ENCODE data around the gene HOXB1.
"Not testable (repeated sequence)": the region's sequence is repeated elsewhere in the genome, so short reads cannot be mapped to it uniquely, and the experiment has no call there.

The HOXB1 gene

DNA sequence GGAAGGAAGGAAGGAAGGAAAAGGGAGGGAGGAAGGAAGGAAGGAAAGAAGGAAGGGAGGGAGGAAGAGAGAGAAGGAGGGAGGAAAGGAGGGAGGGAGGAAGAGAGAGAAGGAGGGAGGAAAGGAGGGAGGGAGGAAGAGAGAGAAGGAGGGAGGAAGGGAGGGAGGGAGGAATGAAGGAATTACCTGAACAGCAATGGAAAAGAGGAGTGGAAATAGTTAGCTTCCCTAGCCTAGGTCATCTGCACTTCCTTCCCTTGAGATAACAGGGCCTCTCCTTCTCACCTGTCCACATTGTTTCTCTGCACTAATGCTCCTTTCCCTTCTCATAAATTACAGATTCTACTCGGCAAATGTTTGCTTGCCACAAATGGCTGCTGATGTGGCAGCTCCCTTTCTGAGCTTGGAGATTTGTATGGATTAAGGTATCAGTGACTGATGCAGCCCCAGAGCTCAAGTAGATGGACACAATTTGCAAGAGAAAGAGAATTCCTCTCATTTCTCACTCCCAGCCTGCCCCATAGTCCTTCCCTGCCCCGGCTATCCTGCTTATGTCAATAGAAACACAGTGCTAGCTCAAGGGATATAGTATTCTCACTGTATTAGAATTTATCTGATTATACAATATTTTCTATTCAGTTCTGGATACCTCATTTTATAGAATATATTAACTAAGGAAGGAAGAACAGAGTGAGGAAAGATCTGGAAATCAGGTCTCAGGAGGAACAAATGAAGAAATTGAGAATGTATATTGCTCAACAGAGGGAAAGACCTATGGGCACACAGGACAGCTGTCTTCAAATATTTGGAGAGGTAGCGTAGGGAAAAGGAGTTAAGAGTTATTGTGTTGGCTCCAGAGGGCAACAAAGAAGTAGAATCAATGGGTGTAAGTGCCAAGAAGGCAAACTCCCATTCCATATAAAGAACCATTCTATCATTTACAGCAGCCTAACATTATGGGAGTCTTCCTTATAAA, 14.6 kb downstream of the HOXB1 start:
- DNase-seq: no peak

DNA sequence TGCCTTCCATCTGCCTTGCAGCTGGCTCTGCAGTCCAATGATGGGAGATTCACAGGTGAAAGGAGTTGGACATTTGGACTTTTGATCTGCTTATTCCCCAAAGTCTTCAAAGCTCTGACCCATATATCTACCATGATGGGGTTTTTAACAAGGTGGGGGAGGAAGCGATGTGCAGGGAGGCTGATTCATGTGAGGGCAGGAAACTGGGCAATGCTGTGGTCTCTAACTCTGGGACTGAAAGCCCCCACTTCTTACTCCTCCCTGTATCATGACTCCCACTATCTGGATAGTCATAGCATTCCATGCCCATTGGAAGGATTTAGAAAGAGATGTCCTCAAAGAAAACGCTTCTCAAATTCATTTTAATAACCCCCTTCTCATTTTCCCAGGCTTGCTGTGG, 16.3 kb downstream of the HOXB1 start:
- no peak for DNase-seq

DNA sequence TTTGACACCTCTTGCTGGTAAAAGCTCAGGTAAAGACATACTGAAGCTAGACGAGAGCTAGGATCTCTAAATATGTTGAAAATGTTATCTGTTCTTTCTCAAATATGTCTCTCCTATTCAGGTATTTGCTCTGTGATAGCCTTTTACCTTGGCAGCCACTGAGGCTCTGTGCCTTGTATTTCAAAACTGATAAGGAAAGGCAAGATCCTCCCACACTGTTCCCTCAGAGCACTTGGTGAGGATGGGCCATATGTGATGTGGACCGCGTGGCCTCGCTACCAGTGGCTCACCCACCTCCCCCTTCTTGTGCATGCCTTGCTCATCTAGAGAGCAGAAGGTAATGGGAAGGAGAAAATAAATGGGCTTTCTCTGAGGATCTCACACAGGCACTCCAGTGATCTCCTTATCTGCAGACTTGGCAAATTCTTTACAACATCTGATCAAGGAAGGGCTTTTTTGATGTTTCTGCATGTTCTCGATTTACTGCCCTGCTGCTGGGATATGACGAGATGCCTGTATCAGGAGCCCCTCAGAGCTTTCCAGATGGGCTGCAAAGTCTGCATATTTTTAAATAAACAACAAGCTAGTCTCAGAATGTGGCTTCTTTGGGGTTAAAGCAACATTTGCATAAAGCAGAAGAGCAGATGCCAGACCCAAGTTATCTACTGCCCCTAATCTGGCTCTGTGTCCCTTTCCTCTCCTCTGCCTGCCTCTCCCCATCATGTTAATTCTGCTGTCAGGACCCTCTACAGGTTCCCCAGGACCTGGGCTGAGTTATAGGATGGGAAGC, 16.9 kb downstream of the HOXB1 start:
- DNase-seq: no peak

DNA sequence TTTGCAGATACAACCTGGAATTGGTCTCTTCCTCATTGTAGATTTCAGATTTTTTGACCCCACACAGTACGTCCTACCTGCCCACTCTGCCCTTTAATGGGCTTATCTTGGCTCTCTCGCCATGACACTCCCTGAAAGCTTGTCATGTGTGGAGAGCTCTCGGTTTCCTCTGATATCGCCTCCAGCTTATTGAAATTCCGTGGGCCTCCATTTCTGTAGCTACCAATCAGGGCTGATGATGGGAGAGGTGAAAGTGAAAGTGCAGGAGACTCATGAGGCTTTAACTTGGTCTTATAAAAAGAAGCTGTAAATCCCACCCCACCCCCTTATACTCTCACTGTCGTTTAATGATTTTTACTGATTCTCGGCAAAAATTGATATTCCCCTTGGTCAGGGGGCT, 17.7 kb downstream of the HOXB1 start:
- DNase-seq: no peak

DNA sequence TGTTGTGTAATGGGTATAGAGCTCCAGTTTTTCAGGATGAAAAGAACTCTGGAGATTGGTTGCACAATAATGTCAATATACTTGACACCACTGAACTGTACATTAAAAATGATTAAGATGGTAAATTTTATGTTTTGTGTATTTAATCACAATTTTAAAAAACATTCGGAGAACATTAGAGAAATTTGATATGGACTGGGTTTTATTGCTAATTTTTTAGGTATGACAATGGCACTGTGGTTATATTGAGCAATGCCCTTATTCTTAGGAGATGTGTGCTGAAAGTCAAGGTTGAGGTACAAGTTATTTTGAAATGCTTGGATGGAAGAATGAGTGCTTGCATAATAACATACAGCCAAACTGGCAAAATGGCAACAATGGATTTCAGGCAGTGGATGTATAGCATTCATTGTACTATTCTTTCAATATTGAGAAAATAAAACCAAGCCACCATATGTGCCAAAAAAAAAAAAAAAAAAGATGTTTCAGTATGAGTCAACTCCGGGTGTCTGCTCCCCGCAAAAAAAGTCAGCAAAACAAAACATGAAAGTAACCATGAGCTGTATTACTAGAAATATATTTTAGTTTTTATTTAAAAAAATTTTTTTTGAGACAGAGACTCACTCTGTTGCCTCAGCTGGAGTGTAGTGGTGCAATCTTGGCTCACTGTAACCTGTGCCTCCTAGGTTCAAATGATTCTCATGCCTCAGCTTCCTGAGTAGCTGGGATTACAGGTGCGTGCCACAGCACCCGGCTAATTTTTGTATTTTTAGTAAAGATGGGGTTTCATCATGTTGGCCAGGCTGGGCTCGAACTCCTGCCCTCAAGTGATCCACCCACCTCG, 19.8 kb downstream of the HOXB1 start:
- no peak for DNase-seq

DNA sequence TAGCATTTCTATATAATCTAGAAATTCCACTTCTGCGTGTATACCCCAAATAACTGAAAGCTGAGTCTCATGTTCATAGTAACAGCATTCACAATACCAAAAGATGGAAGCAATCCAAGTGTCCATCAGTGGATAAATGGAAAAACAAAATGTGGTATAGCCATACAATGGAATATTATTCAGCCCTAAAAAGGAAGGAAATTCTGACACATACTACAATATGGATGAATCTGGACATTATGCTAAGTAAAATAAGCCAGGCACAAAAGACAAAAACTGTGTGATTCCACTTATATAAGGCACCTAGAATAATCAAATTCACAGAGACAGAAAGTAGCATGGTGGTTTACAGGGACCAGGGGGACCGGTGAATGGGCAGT, 20.4 kb downstream of the HOXB1 start:
- DNase-seq: no peak

DNA sequence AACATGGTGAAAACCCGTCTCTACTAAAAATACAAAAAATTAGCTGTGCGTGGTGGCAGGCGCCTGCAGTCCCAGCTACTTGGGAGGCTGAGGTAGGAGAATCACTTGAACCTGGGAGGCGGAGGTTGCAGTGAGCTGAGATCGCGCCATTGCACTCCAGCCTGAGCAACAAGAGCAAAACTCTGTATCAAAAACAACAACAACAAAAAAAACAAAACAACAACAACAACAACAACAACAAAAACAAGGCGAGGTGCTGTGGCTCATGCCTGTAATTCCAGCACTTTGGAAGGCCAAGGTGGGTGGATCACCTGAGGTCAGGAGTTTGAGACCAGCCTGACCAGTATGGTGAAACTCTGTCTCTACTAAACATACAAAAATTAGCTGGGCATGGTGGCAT, 21.1 kb downstream of the HOXB1 start:
- DNase-seq: not testable (repeated sequence)

DNA sequence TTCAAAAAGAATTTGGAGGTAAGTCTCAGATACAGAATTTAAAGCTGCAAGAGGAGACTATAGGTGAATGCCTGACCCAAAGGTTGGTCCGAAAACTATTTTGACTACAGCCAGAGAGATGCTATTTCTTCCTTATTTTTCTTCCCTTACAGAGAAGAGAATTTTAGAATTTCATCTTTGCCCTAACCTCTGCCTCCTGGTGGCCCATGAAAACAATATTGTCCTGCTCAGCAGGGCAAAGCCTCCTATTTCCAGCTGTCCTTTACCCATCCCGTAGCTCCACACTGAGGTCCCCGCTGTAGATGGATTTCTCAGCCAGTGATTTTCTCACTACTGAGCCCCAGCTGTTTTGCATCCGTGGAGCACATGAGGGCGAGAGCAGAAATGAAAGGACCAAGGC, 24.6 kb downstream of the HOXB1 start:
- DNase-seq: no peak

DNA sequence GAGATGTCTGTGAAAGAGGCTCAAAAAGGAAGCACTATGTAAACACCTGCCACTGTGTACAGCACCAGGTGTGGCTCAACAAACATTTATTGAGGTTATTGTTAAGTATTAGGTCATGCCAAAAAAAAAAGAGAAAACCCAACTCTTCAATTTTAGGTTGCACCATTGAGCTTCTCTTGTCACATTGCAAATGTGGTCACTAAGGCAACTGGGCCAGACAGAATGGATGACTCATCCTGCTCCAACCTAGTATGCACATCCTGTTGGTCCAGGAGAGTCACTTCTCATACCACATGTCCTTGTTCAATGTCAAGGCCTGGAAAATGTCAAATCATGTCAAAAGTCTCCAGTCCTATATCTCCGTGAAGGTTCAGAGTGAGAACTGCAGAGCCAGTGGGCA, 25.0 kb downstream of the HOXB1 start:
- DNase-seq: peak; percentile 26

DNA sequence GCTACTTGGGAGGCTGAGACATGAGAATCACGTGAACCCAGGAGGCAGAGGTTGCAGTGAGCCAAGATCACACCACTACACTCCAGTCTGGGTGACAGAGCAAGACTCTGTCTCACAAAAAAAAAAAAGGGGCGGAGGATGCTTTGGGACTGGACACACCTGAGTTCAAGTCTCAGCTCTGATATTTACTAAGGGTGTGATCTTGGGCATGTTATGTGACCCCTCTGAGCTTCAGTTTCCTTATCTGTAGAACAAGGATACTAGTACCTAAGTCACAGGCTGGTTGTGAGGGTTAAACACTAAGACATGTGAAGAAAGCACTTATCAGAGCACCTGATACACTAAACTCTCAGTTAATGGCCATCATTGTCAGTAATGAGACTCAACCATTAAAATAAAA, 25.9 kb downstream of the HOXB1 start:
- no peak for DNase-seq

DNA sequence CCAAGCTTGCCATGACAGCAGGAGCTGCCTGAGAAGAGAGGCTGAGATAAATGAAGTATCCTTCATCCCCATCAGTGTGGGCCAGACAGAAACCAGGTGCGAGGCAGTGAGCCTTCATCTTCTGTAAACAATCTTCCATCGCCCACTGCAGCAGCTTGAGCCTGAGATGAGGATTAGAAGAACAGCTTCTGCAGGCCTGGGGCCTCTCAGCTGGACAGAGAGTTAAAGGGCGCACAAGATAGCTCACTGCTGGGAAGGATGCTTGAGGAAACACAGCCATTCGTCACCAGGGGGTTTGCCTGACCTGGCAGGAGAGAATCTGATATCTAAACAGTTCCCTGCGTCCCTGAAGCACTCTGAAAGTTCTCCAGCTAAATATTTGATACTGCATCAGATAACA, 27.1 kb downstream of the HOXB1 start:
- DNase-seq: no peak

DNA sequence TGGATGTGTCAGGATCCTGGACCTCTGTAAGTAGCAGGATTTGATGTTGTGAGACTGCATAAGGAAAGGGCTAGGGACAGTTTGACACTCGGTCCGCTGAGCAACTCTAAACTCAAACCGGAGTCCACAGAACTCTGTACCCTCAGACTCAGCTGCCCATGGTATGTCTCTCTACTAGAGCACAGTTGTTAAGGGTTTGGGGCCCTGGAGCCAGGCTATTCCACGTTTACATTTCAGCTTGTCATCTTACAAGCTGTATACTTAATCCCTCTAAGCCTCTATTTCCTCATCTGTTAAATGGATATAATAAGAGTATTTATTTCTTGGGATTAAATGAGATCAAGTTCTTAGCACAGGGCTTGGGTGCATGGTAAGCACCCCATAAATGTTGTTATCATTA, 27.9 kb downstream of the HOXB1 start:
- no peak for DNase-seq

DNA sequence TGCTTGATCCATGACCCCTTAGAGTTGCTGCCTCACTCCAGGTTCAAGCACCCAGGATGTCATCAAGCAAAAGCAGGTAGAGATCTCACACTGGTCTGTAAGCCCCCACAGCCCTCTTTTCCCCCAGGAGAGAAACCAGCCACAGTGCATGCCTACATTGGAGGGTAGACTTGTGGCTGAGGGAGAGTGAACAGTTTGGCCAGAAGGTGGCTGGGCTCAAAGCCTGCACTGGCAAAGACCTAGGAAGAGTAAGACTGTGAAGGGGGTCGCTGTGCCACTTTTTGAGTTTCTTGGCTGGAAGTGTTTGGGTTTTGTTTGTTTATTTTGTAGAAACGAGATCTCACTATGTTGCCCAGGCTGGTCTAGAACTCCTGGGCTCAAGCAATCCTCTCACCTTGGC, 28.5 kb downstream of the HOXB1 start:
- no peak for DNase-seq

DNA sequence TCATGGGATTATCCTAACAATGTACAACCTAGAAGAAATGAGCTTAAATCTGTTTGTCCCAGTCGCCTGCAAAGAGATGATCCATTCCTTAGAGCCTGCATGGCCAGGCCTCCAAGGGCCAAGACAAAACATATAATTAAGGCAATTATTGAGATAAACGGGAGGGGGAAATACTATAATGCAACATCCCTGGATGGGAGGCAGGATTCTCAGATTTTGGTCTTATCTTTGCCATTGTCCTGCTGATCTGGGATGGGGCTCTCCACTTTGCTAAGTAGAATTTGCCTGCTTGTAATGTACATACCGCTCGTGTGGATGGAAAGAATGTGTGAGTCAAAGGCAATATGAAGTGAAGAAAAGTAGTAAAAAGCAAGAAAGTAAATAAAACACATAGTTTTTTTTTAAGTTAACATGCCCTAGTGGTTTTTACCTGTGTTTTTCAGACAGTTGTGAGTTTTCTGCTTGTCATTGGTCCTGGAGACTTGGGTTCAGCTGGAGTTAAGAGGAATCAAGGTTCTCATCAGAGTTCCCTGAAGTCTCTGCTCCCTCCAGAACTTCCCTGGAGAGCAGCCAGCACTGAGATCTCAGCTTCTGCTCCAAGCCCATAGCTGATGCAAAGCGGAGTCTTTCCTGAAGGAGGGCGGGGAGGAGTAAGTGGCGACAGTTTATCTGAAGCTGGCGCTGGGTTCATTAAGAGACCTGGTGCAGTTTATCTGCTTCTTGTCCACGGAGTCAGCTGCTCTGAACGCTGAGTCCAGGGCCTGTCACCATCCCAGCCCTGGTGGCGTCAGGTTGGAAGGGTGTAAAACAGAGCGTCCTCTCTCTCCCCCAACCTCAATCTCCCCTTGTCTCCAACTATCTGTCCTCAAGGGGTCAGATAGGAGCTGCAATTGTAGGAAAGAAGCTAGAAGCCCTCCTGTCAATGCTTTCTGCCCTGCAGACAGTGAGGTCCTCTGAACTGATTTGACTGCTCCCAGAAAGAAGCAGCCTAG, 30.1 kb downstream of the HOXB1 start:
- DNase-seq: no peak

DNA sequence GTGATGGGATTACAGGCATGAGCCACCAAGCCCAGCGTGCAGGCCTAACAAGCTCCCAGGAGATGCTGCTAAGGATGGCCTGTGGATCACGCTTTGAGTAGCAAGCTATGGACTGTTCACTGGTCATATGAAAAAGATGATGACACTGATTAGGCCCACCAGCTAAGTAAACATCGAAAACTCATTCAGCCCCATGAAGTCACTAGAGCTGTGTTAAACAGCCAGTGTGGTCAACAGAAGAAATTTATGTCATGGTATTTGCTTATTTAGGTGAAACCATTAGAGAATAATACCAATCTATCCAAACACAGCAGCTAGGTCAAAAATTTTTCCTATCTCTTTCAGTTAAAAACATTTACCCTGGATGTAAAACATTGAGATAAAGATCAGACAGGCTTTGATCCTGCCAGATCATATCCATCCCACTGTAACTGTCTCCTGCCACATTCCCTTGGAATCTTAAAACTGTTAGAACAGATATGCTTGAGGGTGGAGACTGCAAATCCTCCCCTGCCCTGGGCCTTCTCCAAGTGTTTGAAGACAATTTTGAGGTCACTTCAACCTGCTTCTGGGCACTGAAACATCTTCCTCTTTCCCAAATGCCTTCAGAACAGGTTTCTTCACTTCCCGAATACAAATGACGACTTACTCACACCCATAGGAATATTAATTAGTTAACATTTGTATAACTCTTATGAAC, 30.9 kb downstream of the HOXB1 start:
- no peak for DNase-seq

DNA sequence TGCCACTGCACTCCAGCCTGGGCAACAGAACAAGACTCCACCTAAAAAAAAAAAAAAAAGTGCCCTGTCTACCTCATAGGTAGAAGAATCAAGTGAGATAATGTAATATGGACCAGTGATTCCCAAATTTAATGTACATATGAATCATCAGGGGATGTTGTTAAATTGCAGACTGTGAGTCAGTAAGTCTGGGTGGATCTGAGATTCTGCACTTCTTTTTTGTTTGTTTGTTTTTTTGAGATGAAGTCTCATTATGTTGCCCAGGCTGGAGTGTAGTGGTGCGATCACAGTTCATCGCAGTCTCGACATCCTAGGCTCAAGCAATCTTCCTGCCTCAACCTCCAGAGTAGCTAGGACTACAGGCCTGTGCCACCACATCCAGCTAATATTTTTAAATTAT, 31.6 kb downstream of the HOXB1 start:
- DNase-seq: no peak

DNA sequence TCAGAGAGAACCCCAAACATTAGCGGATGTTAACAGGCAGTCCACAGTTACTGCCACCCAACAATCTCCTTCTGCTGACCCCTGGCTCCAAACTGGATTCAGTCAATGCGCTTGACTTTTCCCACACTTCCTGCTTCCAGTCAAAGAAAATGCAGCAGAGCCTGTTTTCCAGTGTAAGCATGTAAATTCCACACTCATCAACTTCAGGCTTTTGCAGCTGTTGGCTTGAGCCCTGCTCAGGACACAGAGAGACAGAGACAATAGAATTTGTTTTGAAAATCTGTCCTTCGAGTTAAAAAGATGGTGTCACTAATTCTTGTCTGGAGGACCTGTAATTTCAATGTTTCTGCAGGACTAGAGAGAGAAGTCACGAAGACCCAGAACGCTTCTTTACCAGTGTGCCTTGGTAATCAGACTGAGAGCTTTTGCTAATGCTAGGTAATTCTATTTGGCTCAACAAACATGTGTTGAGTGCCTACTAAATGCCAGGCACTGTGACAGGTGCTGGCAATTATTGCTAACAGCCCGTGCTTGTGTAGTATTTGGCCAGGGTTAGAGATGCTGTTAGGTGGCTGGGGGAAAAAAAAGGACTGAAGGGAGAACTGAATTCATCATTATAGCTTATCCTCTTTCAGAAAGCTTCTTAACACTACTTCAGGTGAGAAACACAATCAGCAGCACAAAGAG, 32.5 kb downstream of the HOXB1 start:
- DNase-seq: no peak

DNA sequence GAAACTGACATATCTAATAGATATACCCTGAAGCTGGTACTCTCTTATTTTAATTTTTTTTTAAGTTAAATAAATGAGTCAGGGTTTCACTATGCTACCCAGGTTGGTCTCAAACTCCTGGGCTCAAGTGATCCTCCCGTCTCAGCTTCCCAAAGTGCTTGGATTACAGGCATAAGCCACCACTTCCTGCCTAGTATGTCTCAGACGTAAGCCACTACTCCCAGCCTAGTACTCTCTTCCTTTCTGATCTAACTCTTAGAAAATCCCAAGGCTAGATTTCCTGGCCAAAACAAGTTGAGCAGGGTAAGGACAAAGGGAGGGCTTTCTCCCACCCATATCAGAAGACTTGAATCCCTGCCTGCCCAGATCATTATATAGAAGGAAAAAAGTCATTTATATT, 33.7 kb downstream of the HOXB1 start:
- DNase-seq: no peak

DNA sequence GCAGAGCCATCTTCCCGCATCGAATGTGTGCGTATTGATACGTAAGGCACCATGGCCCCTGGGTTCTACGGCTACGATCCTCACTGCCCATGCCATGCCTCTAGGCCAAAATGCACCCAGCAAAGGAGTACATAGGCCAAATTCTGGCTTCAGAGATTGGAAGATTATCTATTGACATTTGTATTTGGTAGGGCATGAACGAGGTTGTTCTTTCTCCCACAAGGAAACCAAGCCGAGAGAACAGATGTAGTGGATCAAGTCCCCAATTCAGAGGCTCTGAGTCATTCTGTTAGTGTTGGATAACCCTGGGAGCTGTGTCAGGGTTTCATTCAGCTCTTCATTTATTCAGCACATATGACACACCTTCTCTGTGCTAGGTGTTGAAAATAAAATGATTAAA, 36.5 kb downstream of the HOXB1 start:
- DNase-seq: no peak

DNA sequence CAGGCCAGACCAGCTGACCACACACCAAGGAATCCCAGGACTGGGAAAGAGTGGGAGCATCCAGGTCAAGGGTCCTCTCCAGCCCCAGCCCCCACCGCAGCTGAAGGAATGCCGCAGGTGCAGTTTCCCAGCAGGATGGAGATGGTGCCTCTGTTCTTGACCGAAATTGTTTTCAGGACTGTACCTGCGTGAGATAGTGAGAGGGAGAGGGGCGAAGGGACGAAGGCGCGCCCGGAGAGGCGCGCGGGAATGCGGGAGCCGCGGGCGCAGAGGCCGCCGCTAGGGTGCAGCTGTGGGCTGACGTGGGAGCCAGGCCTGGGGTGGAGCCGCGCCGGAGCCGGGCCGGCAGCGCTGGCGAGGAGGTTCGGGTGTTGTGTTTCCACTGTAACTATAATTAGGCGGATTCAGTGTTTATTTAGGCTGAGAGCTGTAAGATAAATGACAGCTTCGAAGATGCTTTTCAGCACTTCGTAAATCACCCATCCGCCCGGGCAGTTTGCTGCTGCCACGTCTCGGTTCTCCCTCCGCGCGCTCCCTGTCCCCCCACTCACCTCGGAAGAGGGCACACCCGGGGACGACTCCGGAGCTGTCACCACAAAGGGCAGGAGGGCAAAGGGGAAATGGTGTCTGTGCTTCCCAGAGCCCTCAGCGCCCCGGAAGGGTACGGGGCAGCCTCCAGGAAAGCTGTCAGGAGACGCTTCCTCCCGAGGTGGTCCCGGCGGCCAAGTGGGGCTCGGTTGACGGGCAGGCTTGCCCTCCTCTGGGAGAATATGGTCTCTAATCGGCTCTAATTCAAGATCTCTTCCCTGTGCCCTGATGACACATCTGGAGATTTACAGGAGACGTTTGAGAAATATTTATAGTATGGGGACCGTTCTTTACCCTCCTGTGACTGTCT, 38.2 kb downstream of the HOXB1 start:
- peak; percentile 75 for DNase-seq
